SU-DHL-6 (cell line): ENCODE results near the gene PPL.

Experiments used
- EZH2phosphoT487 ChIP-seq: fragments of 200-600 bp; sonication (generic), shearing (Covaris generic); conservative IDR thresholded peaks from 2 replicates; pipeline ENCODE4 v1.6.1; 2018; ENCODE audit warnings: mild to moderate bottlenecking, antibody characterized with exemption, low read length, moderate library complexity, mixed read lengths
- TF ChIP-seq, protein P1 (sequence below): fragments of 200-600 bp; sonication (generic); IDR thresholded peaks from one replicate; pipeline ENCODE4 v1.5.1; 2017; ENCODE audit warnings: antibody characterized with exemption, mild to moderate bottlenecking, low read length, moderate library complexity; ENCODE audit not compliant: insufficient read depth, poor library complexity, severe bottlenecking

DNA sequence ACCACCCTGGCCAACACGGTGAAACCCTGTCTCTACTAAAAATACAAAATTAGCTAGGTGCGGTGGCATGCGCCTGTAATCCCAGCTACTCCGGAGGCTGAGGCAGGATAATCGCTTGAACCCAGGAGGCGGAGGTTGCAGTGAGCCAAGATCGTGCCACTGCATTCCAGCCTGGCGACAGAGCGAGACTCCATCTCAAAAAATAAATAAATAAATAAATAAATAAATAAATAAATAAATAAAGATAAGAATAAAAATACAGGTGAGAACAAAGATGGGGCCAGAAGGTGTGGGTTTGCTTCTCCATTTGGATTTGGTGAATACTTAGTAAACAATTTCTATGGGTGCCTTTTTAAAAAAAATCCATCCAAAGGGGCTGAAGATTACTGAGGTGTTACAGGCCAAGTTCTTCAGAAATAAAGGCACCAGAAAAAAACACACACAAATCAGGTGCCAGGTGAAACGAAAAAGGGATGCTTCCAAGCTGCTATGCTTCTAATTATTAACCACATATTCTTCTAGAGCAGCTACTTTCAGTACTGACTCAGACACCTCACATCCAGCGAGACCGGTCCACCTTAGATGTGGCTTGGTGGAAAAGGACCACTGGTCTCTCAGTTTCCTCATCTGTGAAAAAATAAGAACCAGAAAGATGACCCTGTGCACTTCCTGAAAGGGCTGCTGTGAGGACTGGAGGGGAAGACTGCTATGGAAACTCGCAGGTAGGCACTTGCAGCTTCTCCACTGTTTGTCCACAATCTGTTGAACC is 99.0 kb downstream of the PPL start:
- TF ChIP-seq, protein P1, sequence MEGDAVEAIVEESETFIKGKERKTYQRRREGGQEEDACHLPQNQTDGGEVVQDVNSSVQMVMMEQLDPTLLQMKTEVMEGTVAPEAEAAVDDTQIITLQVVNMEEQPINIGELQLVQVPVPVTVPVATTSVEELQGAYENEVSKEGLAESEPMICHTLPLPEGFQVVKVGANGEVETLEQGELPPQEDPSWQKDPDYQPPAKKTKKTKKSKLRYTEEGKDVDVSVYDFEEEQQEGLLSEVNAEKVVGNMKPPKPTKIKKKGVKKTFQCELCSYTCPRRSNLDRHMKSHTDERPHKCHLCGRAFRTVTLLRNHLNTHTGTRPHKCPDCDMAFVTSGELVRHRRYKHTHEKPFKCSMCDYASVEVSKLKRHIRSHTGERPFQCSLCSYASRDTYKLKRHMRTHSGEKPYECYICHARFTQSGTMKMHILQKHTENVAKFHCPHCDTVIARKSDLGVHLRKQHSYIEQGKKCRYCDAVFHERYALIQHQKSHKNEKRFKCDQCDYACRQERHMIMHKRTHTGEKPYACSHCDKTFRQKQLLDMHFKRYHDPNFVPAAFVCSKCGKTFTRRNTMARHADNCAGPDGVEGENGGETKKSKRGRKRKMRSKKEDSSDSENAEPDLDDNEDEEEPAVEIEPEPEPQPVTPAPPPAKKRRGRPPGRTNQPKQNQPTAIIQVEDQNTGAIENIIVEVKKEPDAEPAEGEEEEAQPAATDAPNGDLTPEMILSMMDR = no peak
- TF ChIP-seq EZH2phosphoT487 = no peak
